ENCODE data around the gene LTO1. TPM values are rescaled to one million over a fixed set of nuclear protein-coding genes. Genes with fewer than 3 reads are reported as not detected.
"Not testable (repeated sequence)": the region's sequence is repeated elsewhere in the genome, so short reads cannot be mapped to it uniquely, and the experiment has no call there.

LTO1 gene
- total RNA-seq, 1 donor: 19.0 TPM

GRCh38 chr11:69700278-69701140, 25.4 kb upstream of the LTO1 start:
- TF ChIP-seq, protein P1, sequence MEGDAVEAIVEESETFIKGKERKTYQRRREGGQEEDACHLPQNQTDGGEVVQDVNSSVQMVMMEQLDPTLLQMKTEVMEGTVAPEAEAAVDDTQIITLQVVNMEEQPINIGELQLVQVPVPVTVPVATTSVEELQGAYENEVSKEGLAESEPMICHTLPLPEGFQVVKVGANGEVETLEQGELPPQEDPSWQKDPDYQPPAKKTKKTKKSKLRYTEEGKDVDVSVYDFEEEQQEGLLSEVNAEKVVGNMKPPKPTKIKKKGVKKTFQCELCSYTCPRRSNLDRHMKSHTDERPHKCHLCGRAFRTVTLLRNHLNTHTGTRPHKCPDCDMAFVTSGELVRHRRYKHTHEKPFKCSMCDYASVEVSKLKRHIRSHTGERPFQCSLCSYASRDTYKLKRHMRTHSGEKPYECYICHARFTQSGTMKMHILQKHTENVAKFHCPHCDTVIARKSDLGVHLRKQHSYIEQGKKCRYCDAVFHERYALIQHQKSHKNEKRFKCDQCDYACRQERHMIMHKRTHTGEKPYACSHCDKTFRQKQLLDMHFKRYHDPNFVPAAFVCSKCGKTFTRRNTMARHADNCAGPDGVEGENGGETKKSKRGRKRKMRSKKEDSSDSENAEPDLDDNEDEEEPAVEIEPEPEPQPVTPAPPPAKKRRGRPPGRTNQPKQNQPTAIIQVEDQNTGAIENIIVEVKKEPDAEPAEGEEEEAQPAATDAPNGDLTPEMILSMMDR (IDR thresholded peaks at IDR 0.05; ENCODE audit: insufficient read depth, low read depth, low read length): no peak
- no peak overlapping the region for H3K4me3 ChIP-seq (ENCODE audit: low read depth, low read length)
- DNase-seq (ENCODE audit: low read depth): peak; percentile 75

GRCh38 chr11:69699213-69699612, 24.1 kb upstream of the LTO1 start:
- no peak for DNase-seq (ENCODE audit: low read depth)
- TF ChIP-seq, protein P1 (IDR thresholded peaks at IDR 0.05; ENCODE audit: insufficient read depth, low read depth, low read length): no peak
- no peak overlapping the region for H3K4me3 ChIP-seq (ENCODE audit: low read depth, low read length)

DNA sequence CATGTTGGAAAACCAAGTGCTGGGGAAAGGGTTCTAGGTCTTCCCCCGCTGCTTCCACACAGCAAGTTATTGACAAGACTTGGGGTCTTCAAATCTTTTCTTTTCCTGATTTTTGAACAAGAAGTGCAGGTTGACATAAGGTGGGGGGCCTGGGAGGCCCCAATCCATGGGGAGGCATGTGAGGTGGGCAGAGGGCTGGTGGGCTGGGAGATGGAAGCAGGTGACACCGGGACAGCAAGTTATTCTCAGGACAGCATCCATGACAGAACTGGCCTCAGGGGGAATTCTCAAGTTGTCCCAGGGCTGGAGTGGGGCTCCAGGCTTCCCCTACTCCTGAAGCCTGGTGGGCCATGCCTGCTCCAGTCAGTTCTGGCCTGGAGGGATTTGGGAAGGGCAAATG, 23.2 kb upstream of the LTO1 start:
- DNase-seq (ENCODE audit: low read depth): no peak
- H3K4me3 ChIP-seq (ENCODE audit: low read depth, low read length): no peak overlapping the region
- TF ChIP-seq, protein P1 (IDR thresholded peaks at IDR 0.05; ENCODE audit: insufficient read depth, low read depth, low read length): no peak

DNA sequence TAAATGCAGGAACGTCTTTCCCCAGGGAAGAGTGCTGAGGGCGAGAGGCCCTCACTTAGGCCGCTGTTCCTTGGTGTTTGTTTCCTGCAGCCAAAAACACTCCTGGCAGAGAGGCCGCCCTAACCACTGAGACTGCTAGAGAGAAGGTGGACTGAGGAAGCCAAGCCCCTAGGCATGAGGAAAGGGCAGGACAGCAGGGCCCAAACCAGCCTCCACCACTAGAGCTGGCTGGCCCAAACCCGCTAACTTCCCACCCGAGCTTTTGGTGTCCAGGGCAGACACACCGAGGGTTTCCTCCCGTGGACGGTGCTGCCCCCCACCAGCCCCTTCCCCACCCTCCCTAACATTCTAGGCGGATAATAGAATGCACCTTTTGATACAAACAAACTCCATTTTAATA, 22.7 kb upstream of the LTO1 start:
- TF ChIP-seq, protein P1 (IDR thresholded peaks at IDR 0.05; ENCODE audit: insufficient read depth, low read depth, low read length): no peak
- DNase-seq (ENCODE audit: low read depth): no peak
- no peak overlapping the region for H3K4me3 ChIP-seq (ENCODE audit: low read depth, low read length)

DNA sequence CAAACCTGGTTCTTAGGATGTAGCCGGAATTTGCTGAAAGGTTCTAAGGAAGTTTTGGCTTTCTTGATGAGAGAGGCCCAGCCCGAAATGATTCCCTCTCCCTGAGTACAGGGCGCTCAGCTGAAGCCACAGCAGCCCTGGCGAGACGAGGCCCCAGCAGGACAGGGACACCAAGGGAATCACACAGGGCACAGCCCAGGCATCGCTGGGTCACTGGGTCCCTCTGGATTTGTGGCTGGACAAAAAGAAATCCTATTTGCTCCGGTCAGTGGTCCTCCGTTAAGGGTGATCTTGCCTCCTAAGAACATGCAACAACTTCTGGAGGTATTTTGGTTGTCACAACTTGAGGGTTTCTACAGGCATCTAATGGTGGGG, 22.3 kb upstream of the LTO1 start:
- TF ChIP-seq, protein P1 (IDR thresholded peaks at IDR 0.05; ENCODE audit: insufficient read depth, low read depth, low read length): no peak
- DNase-seq (ENCODE audit: low read depth): no peak
- no peak overlapping the region for H3K4me3 ChIP-seq (ENCODE audit: low read depth, low read length)

DNA sequence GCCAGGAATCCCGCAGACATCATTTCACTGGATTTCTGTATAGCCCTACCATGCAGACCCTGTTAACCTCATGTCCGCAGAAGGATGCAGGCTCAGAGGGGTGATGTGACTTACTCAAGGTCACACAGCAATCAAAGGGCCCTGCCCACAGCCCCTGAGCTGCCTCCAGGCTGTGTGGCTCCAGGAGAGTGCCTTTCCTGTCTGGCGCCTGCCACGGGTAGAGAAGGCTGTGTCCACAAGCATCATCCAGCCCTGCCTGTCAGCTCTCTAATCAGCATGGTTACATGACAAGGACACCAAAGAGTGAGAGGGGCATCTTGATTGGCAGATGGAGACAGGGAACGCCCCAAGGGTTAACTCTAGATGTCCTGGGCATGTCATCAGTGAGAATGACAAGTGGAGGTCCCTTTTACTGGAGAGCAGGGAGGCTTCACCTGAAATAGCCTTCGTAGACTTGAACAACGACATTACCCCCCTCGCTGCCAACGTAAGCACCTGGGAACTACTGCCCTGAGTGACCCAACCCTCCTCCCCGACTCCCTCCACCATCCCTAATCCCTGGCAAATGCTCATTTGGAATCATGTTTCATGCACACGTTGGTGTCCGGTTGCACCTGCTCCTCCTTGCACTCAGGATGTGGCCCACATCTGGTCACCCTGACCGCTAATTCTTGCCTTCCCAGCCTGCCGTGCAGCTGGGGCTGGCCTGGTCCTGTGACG, 21.8 kb upstream of the LTO1 start:
- DNase-seq (ENCODE audit: low read depth): no peak
- TF ChIP-seq, protein P1 (IDR thresholded peaks at IDR 0.05; ENCODE audit: insufficient read depth, low read depth, low read length): no peak
- H3K4me3 ChIP-seq (ENCODE audit: low read depth, low read length): no peak overlapping the region

GRCh38 chr11:69695995-69696394, 20.8 kb upstream of the LTO1 start:
- DNase-seq (ENCODE audit: low read depth); H3K4me3 ChIP-seq (ENCODE audit: low read depth, low read length): not testable (repeated sequence)

Measured in fibroblast of villous mesenchyme (primary cell).